Gastroesophageal sphincter (tissue), 3 donors: ENCODE results near the gene ZNRF2.

Source experiments
- EP300 ChIP-seq: sonication (generic); formaldehyde crosslinking; IDR thresholded peaks from one replicate; pipeline ENCODE4 v1.6.1; 2017; ENCODE audit warnings: antibody characterized with exemption, mild to moderate bottlenecking
- POLR2A ChIP-seq, 2 donors: fragments of 450-650 bp; IDR thresholded peaks; one replicate each; pipeline ENCODE4 v1.6.1; 2017; ENCODE audit warnings: antibody characterized with exemption in 2 of 2, mild to moderate bottlenecking in 2 of 2, moderate library complexity in 1 of 2
- TF ChIP-seq, protein P1 (sequence below), 4 experiments: fragments of 200-600 bp in 2 of 4; fragments of 450-650 bp in 2 of 4; sonication (generic) in 1 of 4; IDR thresholded peaks; one replicate each; pipeline ENCODE4 v1.5.1; 2017 to 2019; ENCODE audit warnings: antibody characterized with exemption in 4 of 4, mild to moderate bottlenecking in 2 of 4, moderate library complexity in 2 of 4

DNA sequence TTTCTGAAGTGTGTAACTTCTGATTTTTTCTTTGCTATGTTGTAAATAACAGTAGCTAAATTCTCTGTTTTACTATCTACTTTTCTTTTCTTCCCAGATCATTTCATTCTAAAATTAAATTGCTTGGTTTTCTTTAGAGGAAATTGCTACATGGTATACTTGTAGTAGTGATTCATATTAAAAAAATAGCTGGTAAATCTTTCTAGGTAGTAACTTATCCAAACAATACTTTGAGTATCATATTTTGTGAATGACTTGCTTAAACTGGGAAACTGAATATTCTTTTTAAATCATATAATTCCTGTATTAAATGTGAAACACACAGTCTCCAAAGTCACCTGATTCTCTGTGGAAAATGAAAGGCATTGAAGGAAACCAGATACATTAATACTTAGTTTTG lies 85.5 kb downstream of the ZNRF2 start:
- TF ChIP-seq, protein P1, sequence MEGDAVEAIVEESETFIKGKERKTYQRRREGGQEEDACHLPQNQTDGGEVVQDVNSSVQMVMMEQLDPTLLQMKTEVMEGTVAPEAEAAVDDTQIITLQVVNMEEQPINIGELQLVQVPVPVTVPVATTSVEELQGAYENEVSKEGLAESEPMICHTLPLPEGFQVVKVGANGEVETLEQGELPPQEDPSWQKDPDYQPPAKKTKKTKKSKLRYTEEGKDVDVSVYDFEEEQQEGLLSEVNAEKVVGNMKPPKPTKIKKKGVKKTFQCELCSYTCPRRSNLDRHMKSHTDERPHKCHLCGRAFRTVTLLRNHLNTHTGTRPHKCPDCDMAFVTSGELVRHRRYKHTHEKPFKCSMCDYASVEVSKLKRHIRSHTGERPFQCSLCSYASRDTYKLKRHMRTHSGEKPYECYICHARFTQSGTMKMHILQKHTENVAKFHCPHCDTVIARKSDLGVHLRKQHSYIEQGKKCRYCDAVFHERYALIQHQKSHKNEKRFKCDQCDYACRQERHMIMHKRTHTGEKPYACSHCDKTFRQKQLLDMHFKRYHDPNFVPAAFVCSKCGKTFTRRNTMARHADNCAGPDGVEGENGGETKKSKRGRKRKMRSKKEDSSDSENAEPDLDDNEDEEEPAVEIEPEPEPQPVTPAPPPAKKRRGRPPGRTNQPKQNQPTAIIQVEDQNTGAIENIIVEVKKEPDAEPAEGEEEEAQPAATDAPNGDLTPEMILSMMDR (IDR thresholded peaks at IDR 0.05) = no peak
- TF ChIP-seq EP300 (no peak), POLR2A (IDR thresholded peaks at IDR 0.05) (no peak)
